ENCODE results near the gene PAK1. TPM values are rescaled to one million over a fixed set of nuclear protein-coding genes. Genes with fewer than 3 reads are reported as not detected.

Gene PAK1
- total and polyA plus RNA-seq, 2 of the 8 experiments (the other 6 are each of a cell fraction or from before 2014, with no cell fraction given) = 87.7 to 151 TPM

DNA sequence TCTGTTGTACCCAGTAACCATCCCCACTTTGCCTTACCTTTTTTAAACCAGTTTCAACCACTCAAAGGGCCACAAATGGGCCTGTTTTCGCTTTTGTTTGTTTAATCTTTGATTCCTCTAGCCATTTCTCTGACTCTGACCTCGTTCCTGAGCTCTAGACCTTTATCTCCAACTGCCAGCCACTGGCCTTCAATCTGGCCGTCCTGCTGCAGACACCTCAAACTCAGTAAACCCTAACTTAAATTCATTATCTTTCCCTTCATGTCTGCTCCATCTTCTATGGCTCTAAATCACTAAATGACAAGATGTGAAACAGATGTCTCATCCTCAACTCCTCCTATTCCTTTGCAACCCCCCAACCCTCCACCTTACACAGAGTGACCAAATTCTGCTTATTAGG lies 171.1 kb downstream of the PAK1 start:
- Histone ChIP-seq H3K56ac (replicated peaks; ENCODE audit: insufficient read length, low read depth, low read length) (no peak overlapping the region), H3K79me1 (ENCODE audit: low read depth, low read length) (no peaks in the 10 kb centered on the region), H2AK5ac (ENCODE audit: low read depth, low read length) (no peak overlapping the region), H3K23me2 (ENCODE audit: low read depth, low read length) (no peaks in the 10 kb centered on the region), H3K4me3 (ENCODE audit: extremely low read depth in 1 of 4, insufficient read depth in 2 of 4, low read depth in 3 of 4, low read length in 4 of 4) (no peak overlapping the region), H3K27me3 (replicated peaks in 1 of 4; ENCODE audit: control insufficient read depth in 3 of 4, extremely low read depth in 1 of 4, insufficient read depth in 3 of 4, low read length in 3 of 4) (no peaks in the 10 kb centered on the region), H2BK12ac (ENCODE audit: low read depth, low read length) (no peak overlapping the region), H3K36me3 (ENCODE audit: control insufficient read depth in 2 of 4, insufficient read depth in 4 of 4, low read length in 3 of 4) (no peaks in the 10 kb centered on the region), H4K20me1 (replicated peaks in 1 of 2; ENCODE audit: control insufficient read depth in 1 of 2, insufficient read depth in 2 of 2, low read length in 2 of 2) (no peaks in the 10 kb centered on the region), H2BK15ac (ENCODE audit: low read length) (no peak overlapping the region), H2AFZ (ENCODE audit: low read length) (peak overlapping the region; percentile 2; the same call in 1 of the 2 replicates), H3K9ac (replicated peaks in 1 of 4; ENCODE audit: extremely low read depth in 1 of 4, low read depth in 3 of 4, low read length in 3 of 4) (no peak overlapping the region), H2BK20ac (ENCODE audit: low read length) (no peak overlapping the region), H3K18ac (ENCODE audit: extremely low read depth, low read length) (no peak overlapping the region), H3K23ac (ENCODE audit: insufficient read length) (no peak overlapping the region), H2BK120ac (replicated peaks; ENCODE audit: low read depth, low read length) (no peak overlapping the region), H2BK5ac (ENCODE audit: low read depth, low read length) (no peak overlapping the region), H3K4me2 (ENCODE audit: insufficient read depth in 1 of 2, low read depth in 2 of 2, low read length in 2 of 2) (no peak overlapping the region), H3K9me3 (ENCODE audit: insufficient read depth in 2 of 2, low read depth in 1 of 2, low read length in 1 of 2) (no peaks in the 10 kb centered on the region), H4K5ac (ENCODE audit: insufficient read length, low read depth, low read length) (no peak overlapping the region), H3K4ac (replicated peaks; ENCODE audit: insufficient read length, low read depth, low read length) (no peak overlapping the region), H3K14ac (ENCODE audit: insufficient read length) (no peak overlapping the region), H4K8ac (ENCODE audit: extremely low read depth, insufficient read depth, low read length) (no peak overlapping the region), H3K27ac (ENCODE audit: low read depth, low read length) (no peak overlapping the region), H3K79me2 (ENCODE audit: control insufficient read depth in 1 of 2, insufficient read depth in 2 of 2, low read length in 2 of 2) (no peaks in the 10 kb centered on the region), H3K4me1 (replicated peaks in 1 of 4; ENCODE audit: control insufficient read depth in 3 of 4, insufficient read depth in 4 of 4, low read length in 3 of 4) (no peaks in the 10 kb centered on the region), H4K91ac (replicated peaks; ENCODE audit: insufficient read length, low read length) (no peak overlapping the region)
- 84% methylated on average over 3 of the region's 3 CpGs; no CpG with 5 or more reads in 1 of the 2 experiments for WGBS, 2 experiments (ENCODE audit: extremely low coverage in 1 of 2, insufficient coverage in 1 of 2, insufficient read length in 1 of 2, insufficient replicate concordance in 2 of 2, low coverage in 1 of 2, low lambda C conversion rate in 2 of 2, missing lambda C conversion rate in 1 of 2)
- no peak for TF ChIP-seq GTF2F1 (IDR thresholded peaks at IDR 0.05; ENCODE audit: borderline replicate concordance, low read depth, low read length)
- no peak for TF ChIP-seq SUZ12 (IDR thresholded peaks at IDR 0.05; ENCODE audit: low read length)
- TF ChIP-seq BACH1 (IDR thresholded peaks at IDR 0.05; ENCODE audit: low read length) = no peak
- TF ChIP-seq JUN (IDR thresholded peaks at IDR 0.05; ENCODE audit: low read depth, low read length) = no peak
- TF ChIP-seq BRCA1 (IDR thresholded peaks at IDR 0.05; ENCODE audit: low read depth, low read length) = no peak
- CTCF ChIA-PET (ENCODE audit: partially characterized antibody) = interaction anchor here (1.4 to 1.5 kb wide), 2 partner anchors 8 to 12 kb away, joined by 3 read pairs; no protein-coding TSS in a partner anchor
- FAIRE-seq = no peak
- DNase-seq (ENCODE audit: low read depth in 1 of 2, low spot score in 2 of 2) = no peak
- POLR2A ChIA-PET (ENCODE audit: partially characterized antibody) = interaction anchor here (0.6 kb wide), 1 partner anchor 216 kb away, joined by 3 read pairs; no protein-coding TSS in a partner anchor
